ENCODE data around the gene CCDC9B. TPM values are rescaled to one million over a fixed set of nuclear protein-coding genes. Genes with fewer than 3 reads are reported as not detected.

CCDC9B gene
- total and polyA plus RNA-seq, 7 donors, result 14.5 to 161 (median 87.0) TPM

- intact Hi-C loops (cut with DNase I), result no loop called here
- 83 to 89% (median 87%) methylated on average over 2 of the region's 2 CpGs for WGBS, 3 donors
- TF ChIP-seq, protein P1, sequence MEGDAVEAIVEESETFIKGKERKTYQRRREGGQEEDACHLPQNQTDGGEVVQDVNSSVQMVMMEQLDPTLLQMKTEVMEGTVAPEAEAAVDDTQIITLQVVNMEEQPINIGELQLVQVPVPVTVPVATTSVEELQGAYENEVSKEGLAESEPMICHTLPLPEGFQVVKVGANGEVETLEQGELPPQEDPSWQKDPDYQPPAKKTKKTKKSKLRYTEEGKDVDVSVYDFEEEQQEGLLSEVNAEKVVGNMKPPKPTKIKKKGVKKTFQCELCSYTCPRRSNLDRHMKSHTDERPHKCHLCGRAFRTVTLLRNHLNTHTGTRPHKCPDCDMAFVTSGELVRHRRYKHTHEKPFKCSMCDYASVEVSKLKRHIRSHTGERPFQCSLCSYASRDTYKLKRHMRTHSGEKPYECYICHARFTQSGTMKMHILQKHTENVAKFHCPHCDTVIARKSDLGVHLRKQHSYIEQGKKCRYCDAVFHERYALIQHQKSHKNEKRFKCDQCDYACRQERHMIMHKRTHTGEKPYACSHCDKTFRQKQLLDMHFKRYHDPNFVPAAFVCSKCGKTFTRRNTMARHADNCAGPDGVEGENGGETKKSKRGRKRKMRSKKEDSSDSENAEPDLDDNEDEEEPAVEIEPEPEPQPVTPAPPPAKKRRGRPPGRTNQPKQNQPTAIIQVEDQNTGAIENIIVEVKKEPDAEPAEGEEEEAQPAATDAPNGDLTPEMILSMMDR (IDR thresholded peaks at IDR 0.05), result no peak
- peak overlapping the region; percentile 86 for H3K27ac ChIP-seq
- no peaks in the 10 kb centered on the region for H3K27me3 ChIP-seq (ENCODE audit: insufficient read depth in 3 of 3, low read length in 2 of 3)
- no peak for DNase-seq
- H3K9me3 ChIP-seq, result no peaks in the 10 kb centered on the region
- ATAC-seq, result no peak
- peak overlapping the region; percentile 86 for H3K4me3 ChIP-seq
- peaks cover 39% of the 10 kb centered on the region for H3K4me1 ChIP-seq
- peaks cover 0 to 17% of the 10 kb centered on the region in 2 donors for H3K36me3 ChIP-seq (ENCODE audit: insufficient read depth in 1 of 2, low read depth in 1 of 2)
Observed at GRCh38 chr15:40325700-40326099, 15.0 kb downstream of the CCDC9B start.

GRCh38 chr15:40325188-40325587, 15.6 kb downstream of the CCDC9B start:
- peak overlapping the region; percentile 86 for H3K27ac ChIP-seq
- H3K4me1 ChIP-seq, result peaks cover 34% of the 10 kb centered on the region
- H3K4me3 ChIP-seq, result peak overlapping the region; percentile 86
- TF ChIP-seq, protein P1 (IDR thresholded peaks at IDR 0.05), result no peak
- no peaks in the 10 kb centered on the region for H3K9me3 ChIP-seq
- peaks cover 0 to 17% of the 10 kb centered on the region in 2 donors for H3K36me3 ChIP-seq (ENCODE audit: insufficient read depth in 1 of 2, low read depth in 1 of 2)
- 54 to 82% (median 59%) methylated on average over 2 of the region's 2 CpGs for WGBS, 3 donors
- ATAC-seq (no peak), DNase-seq (no peak)
- no peaks in the 10 kb centered on the region for H3K27me3 ChIP-seq (ENCODE audit: insufficient read depth in 3 of 3, low read length in 2 of 3)
- intact Hi-C loops (cut with DNase I), result no loop called here

DNA sequence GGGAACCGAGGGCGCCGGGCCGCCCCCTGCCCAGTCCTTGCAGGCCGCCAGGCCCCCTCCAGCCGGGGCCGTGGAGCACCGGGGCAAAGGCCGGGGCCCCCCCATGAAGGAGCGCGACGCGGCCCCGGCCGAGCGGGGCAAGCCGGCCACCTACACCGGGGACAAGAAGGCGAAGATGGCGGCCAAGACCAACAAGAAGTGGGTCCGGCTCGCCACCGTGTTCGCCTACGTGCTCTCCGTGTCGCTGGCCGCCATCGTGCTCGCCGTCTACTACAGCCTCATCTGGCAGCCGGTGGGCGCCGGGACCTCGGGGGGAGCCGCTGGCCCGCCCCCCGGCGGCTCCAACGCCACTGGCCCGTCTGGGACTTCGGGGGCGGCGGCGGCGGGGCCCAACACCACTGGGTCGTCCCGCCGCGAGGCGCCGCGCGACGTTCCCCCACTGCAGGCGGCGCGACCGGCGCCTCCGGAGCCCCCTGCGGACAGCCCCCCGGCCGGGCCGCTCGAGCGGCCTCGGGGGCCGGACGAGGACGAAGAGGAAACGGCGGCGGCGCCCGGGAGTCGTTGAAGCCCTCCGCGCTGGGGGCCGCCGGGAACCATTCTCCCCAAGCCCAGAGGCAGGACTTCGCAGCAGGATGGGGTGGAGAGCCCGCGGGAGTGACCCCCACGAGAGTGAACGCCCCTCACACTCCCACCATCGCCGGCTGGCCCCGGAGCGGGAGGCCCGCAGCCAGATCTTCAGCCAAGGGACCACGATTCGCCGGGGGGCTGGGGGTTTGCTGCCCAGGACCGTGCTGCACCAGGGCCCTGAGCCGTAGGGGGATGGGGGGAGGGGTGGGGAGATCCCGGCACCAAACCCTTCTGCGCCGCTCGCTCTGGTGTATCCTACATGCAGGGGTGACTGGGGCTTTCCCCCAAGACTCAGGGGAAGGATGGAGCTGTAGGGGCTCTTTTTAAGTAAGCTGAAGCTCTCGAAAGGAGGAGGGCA, 16.5 kb downstream of the CCDC9B start:
- Histone ChIP-seq H3K4me1 (peaks cover 32% of the 10 kb centered on the region), H3K27ac (peak overlapping the region; percentile 86), H3K36me3 (ENCODE audit: insufficient read depth in 1 of 2, low read depth in 1 of 2) (peaks cover 0 to 17% of the 10 kb centered on the region in 2 donors), H3K4me3 (peak overlapping the region; percentile 86), H3K9me3 (no peaks in the 10 kb centered on the region), H3K27me3 (ENCODE audit: insufficient read depth in 3 of 3, low read length in 2 of 3) (no peaks in the 10 kb centered on the region)
- ATAC-seq (no peak), DNase-seq (peak in 1 of 2 donors; percentile 72)
- TF ChIP-seq, protein P1 (IDR thresholded peaks at IDR 0.05), result no peak
- intact Hi-C loops (cut with DNase I), result loop anchor here (1.0 to 5.0 kb wide), 2 partner anchors 43 to 98 kb away; no protein-coding TSS in a partner anchor
- WGBS, 3 donors, result 1 to 2% (median 1%) methylated on average over 64 to 101 of the region's 101 CpGs

DNA sequence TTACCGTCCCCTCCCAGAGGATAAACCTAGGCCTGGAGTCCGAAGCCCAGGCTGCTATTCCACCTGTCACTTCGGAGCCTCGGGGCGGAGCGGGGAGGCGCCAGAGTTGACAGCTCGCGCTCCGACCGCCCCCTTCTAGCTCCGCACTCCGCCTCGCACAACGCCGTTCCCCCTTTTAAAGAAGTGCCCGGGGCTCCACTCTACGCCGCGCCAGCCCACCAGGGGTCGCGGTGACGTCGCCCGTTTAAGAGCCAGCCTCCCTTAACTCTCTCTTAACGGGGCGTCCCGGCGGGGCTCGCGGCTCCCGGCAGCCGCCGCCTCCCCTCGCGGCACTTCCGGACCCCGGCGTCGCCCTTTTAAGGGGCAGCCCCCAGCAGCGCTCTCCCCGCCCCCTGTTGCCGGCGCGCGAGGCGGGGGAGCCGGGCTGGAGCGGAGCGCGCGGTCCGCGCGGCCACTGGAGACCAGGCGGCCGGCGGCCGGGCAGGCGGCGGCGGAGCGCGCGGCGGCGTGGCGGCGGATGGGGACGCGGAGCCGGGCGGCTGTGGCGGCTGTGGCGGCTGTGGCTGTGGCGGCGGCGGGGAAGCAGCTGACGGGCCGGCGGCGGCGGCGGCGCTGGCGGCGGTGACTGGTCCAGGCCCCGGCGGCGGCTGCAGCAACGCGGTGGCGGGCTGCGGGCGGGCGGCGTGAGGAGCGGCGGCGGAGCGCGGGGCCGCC, 17.3 kb downstream of the CCDC9B start, which contains the start of gene INAFM2:
Gene INAFM2 (plus strand): TSS at position 454 of the 714 bp plus-strand sequence. CDS start 364 bp downstream, outside the sequence.
- peak; percentile 92 to 96 for DNase-seq
- peak; percentile 89 to 94 (median 92) for ATAC-seq
- Histone ChIP-seq H3K36me3 (ENCODE audit: insufficient read depth in 1 of 2, low read depth in 1 of 2) (peaks cover 0 to 13% of the 10 kb centered on the region in 2 donors), H3K27ac (peak within 1 kb of the TSS; percentile 86), H3K4me3 (peak within 1 kb of the TSS; percentile 86), H3K4me1 (peaks cover 27% of the 10 kb centered on the region), H3K9me3 (no peaks in the 10 kb centered on the region), H3K27me3 (ENCODE audit: insufficient read depth in 3 of 3, low read length in 2 of 3) (no peaks in the 10 kb centered on the region)
- TF ChIP-seq, protein P1 (IDR thresholded peaks at IDR 0.05), result peak; percentile 68
- 0 to 1% (median 1%) methylated on average over 41 to 103 of the region's 103 CpGs for WGBS, 3 donors
- intact Hi-C loops (cut with DNase I), result loop anchor here (1.0 to 5.0 kb wide), 2 partner anchors 44 to 99 kb away; no protein-coding TSS in a partner anchor
